ENCODE measurements around the gene BANP.

DNA sequence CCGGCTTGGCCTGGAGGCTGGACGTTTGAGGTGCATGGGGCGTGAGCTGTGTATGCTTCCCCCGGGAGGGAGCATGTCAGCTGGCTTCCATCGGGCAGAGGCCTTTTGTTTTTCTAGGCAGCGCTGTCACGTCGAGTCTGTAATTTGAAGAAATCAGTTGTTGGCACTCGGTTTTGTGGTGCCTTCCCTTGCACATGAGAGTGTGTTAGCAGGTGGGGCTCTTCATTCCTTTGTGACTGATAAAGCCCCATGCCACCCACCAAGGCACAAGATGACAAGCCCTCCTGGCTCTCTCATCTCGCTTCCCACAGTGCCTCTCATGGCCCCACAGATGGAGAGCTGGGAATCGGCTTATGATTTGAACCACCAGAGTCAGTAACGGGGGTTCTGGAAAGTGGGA is 72.1 kb downstream of the BANP start:
- TF ChIP-seq, protein P1, sequence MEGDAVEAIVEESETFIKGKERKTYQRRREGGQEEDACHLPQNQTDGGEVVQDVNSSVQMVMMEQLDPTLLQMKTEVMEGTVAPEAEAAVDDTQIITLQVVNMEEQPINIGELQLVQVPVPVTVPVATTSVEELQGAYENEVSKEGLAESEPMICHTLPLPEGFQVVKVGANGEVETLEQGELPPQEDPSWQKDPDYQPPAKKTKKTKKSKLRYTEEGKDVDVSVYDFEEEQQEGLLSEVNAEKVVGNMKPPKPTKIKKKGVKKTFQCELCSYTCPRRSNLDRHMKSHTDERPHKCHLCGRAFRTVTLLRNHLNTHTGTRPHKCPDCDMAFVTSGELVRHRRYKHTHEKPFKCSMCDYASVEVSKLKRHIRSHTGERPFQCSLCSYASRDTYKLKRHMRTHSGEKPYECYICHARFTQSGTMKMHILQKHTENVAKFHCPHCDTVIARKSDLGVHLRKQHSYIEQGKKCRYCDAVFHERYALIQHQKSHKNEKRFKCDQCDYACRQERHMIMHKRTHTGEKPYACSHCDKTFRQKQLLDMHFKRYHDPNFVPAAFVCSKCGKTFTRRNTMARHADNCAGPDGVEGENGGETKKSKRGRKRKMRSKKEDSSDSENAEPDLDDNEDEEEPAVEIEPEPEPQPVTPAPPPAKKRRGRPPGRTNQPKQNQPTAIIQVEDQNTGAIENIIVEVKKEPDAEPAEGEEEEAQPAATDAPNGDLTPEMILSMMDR (conservative IDR thresholded peaks at IDR 0.05; ENCODE audit: low read length), result no peak
- no peak for TF ChIP-seq EZH2phosphoT487 (IDR thresholded peaks at IDR 0.05; ENCODE audit: borderline replicate concordance, low read depth, low read length)
